Chondrocyte (in vitro differentiated cells): ENCODE results near the gene FYCO1. TPM values are rescaled to one million over a fixed set of nuclear protein-coding genes. Genes with fewer than 3 reads are reported as not detected.

Experiments
- DNase-seq: peaks from one replicate; pipeline ENCODE4 v3.0.0; 2021; ENCODE audit warnings: mixed read lengths, low spot score
- H3K27ac Mint-ChIP-seq: one replicate; pipeline ENCODE4 v1.8.0; 2021; ENCODE audit warnings: mild to moderate bottlenecking, moderate library complexity, mixed read lengths; ENCODE audit not compliant: unreplicated experiment
- H3K27me3 Mint-ChIP-seq: 2 replicates; pipeline ENCODE4 v1.8.0; 2021; ENCODE audit warnings: low read depth, mixed read lengths
- H3K36me3 Mint-ChIP-seq: 2 replicates; pipeline ENCODE4 v1.8.0; 2021; ENCODE audit warnings: low read depth, mixed read lengths
- H3K4me1 Mint-ChIP-seq: 2 replicates; pipeline ENCODE4 v1.8.0; 2021; ENCODE audit warnings: low read depth, mild to moderate bottlenecking, mixed read lengths
- H3K4me3 Mint-ChIP-seq: one replicate; pipeline ENCODE4 v1.8.0; 2021; ENCODE audit warnings: mild to moderate bottlenecking, moderate library complexity, mixed read lengths; ENCODE audit not compliant: unreplicated experiment
- H3K9me3 Mint-ChIP-seq: 2 replicates; pipeline ENCODE4 v1.8.0; 2021; ENCODE audit warnings: low read depth, mixed read lengths
- total RNA-seq: library from RNA; stranded (reverse); gene quantifications from 3 replicates; pipeline ENCODE4 v1.2.1, GENCODE V29; 2021
- TF ChIP-seq, protein P1 (sequence below): fragments of 200-600 bp; sonication (generic); IDR thresholded peaks from 2 replicates; pipeline ENCODE4 v1.5.0; 2021; ENCODE audit warnings: antibody characterized with exemption, mild to moderate bottlenecking, moderate library complexity

The FYCO1 gene
- total RNA-seq, 1 donor from 2014 or later = 31.6 TPM

DNA sequence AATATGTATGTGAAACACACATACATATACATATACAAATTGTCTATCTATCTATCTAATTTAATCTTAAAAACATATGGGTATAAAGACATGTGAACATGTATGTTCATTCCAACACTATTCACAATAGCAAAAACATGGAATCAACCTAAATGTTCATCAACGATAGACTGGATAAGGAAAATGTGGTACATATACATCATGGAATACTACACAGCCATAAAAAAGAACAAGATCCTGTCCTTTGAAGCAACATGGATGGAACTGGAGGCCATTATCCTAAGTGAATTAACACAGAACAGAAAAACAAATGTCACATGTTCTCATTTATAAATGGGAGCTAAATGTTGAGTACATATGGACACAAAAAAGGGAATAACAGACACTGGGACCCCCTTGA is 103.5 kb downstream of the FYCO1 start:
- no peaks in the 10 kb centered on the region for H3K36me3 Mint-ChIP-seq

DNA sequence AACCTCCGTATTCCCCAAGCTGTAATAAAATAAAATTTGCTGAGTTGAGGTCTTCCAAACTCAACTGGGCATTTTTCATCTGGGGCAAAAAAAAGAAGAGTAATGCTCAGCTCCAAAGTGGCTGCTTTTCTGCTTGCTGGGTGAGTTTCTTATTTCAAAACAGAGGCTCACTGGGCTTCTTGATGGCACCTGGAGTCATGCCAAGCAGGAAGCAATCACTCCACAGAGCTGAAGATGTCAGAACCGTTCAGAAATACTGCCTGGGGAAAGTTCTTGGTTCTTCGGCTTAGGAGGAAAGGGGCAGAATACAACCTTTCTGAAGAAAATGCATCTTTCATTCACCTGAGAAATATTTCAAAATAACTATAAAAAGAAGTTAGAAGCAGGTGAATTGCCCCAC is 105.2 kb downstream of the FYCO1 start:
- Mint-ChIP-seq H3K4me3 (no peak overlapping the region), H3K27ac (no peak overlapping the region), H3K27me3 (peaks cover 8% of the 10 kb centered on the region), H3K36me3 (no peaks in the 10 kb centered on the region), H3K4me1 (peaks cover 7% of the 10 kb centered on the region), H3K9me3 (no peaks in the 10 kb centered on the region)
- DNase-seq = no peak
- TF ChIP-seq, protein P1, sequence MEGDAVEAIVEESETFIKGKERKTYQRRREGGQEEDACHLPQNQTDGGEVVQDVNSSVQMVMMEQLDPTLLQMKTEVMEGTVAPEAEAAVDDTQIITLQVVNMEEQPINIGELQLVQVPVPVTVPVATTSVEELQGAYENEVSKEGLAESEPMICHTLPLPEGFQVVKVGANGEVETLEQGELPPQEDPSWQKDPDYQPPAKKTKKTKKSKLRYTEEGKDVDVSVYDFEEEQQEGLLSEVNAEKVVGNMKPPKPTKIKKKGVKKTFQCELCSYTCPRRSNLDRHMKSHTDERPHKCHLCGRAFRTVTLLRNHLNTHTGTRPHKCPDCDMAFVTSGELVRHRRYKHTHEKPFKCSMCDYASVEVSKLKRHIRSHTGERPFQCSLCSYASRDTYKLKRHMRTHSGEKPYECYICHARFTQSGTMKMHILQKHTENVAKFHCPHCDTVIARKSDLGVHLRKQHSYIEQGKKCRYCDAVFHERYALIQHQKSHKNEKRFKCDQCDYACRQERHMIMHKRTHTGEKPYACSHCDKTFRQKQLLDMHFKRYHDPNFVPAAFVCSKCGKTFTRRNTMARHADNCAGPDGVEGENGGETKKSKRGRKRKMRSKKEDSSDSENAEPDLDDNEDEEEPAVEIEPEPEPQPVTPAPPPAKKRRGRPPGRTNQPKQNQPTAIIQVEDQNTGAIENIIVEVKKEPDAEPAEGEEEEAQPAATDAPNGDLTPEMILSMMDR = no peak

More for the DNA sequence above, 103.5 kb downstream of the FYCO1 start:
- H3K9me3 Mint-ChIP-seq = no peaks in the 10 kb centered on the region
- TF ChIP-seq, protein P1 = no peak
- DNase-seq = no peak
- H3K4me1 Mint-ChIP-seq = peaks cover 18% of the 10 kb centered on the region
- H3K27me3 Mint-ChIP-seq = peaks cover 6% of the 10 kb centered on the region
- no peak overlapping the region for H3K4me3 Mint-ChIP-seq
- H3K27ac Mint-ChIP-seq = no peak overlapping the region

DNA sequence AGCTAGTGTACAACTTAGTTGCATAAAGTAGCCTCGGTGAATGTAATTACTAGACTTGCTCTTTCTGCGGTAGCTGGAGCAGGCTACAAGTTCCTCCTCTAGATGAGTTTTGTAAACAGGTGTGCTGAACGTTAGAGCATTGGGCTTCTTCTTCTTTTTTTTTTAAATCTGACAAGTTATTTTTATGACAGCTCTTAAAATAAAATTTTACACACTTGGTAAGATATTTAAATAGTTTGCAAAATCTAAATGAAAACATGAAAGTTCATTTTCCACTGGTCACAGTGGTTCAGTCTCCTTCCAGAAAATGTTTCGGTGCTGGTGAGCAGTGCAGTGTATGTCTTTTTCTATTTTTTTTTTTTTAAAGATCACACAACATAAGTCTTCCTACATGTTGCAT is 106.3 kb downstream of the FYCO1 start:
- Mint-ChIP-seq H3K9me3 (no peaks in the 10 kb centered on the region), H3K36me3 (no peaks in the 10 kb centered on the region), H3K4me3 (no peak overlapping the region), H3K27ac (no peak overlapping the region), H3K27me3 (peaks cover 15% of the 10 kb centered on the region), H3K4me1 (peaks cover 3% of the 10 kb centered on the region)
- TF ChIP-seq, protein P1 = no peak
- DNase-seq = no peak

DNA sequence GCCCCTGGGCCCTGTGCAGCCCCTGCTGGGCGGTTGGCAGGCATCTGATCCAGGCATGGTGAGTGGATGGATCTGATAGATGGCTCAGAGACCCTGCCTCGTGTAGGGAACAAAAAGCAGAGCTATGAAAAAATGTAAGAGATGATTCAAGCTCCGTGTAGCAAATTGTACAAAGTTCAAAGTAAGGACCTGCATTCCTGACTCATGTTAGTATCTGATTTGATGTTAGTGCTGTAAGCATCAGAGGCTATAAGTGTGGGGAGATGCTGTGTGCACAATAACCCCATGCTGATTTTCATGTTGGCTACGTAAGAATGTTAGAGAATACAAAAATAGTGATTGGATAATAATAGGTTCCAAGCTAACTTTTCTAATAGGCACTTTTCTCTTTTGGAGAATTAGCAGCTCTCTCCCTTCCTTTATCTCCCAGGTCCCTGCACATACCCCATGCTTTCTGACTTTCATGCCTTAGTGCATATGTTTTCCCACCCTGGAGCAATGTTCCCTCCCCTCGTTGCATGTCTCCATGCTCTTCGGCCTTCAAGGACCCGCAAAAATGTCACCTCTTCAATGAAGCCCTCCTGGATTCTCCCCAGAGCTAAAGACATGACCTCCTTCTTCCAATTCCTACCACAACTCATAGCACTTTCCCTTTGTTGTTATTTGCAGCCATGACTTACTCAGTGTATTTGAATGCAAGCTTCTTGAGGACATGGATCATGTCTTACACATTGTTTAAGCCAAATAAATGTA is 107.7 kb downstream of the FYCO1 start:
- H3K9me3 Mint-ChIP-seq = no peaks in the 10 kb centered on the region
- H3K4me1 Mint-ChIP-seq = peaks cover 3% of the 10 kb centered on the region
- H3K27ac Mint-ChIP-seq = no peak overlapping the region
- no peaks in the 10 kb centered on the region for H3K36me3 Mint-ChIP-seq
- DNase-seq = no peak
- H3K4me3 Mint-ChIP-seq = no peak overlapping the region
- peaks cover 23% of the 10 kb centered on the region for H3K27me3 Mint-ChIP-seq
- TF ChIP-seq, protein P1 = no peak

DNA sequence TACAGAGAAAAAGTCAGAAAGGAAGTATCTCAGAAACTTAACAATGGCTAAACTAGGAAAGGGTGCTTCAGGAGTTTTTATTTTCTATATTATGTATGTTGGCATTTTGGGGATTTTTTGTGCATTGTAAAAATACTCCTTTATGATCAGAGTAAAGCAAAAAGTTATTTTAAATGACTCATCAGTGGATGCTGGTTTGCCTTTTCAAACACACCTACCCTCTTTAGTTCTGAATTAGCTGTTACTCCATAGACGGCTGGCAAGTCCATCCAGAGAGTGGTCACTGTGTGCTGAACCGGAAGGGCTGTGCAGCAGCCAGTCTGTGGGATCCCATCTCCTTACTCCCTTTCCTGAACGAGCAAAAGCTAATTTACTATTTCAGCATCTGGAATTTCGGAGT is 108.3 kb downstream of the FYCO1 start:
- peaks cover 24% of the 10 kb centered on the region for H3K27me3 Mint-ChIP-seq
- H3K9me3 Mint-ChIP-seq = no peaks in the 10 kb centered on the region
- H3K27ac Mint-ChIP-seq = no peak overlapping the region

More for the DNA sequence above, 108.3 kb downstream of the FYCO1 start:
- H3K4me3 Mint-ChIP-seq = no peak overlapping the region
- DNase-seq = no peak
- peaks cover 3% of the 10 kb centered on the region for H3K4me1 Mint-ChIP-seq
- no peaks in the 10 kb centered on the region for H3K36me3 Mint-ChIP-seq
- TF ChIP-seq, protein P1 = no peak
